Stimulated activated CD8-positive, alpha-beta memory T cell treated with anti-CD3 and anti-CD28 coated beads, Interleukin-15, amount 100 ng/mL, for 4 hours (primary cell): Measurements from ENCODE around the gene ANKFY1.

Experiments used
- DNase-seq, 2 donors: peaks; one replicate each; pipeline ENCODE4 v3.0.0-alpha.2; 2020; ENCODE audit warnings: low read depth in 2 of 2

The ANKFY1 gene

GRCh38 chr17:4178651-4179050 is 85.1 kb downstream of the ANKFY1 start:
- DNase-seq = no peak

DNA sequence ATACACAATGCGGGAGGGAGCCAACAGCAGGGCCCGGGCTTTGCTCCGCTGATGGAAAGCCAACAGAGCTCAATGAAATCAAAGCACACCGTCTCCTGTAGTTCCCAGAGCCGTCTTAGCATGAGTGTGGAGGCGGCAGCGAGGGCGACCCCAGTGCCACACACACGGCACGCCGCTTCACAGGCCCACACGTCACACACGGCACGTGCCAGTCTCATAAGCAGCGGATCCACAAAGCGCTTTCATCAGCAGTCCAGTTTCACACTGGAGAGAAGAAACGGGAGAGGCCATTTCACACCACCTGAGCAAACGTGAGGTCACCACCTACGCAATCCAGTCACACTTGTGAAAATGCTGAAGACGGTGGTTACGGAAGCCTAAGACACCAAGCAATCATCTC is 86.0 kb downstream of the ANKFY1 start:
- DNase-seq = no peak

DNA sequence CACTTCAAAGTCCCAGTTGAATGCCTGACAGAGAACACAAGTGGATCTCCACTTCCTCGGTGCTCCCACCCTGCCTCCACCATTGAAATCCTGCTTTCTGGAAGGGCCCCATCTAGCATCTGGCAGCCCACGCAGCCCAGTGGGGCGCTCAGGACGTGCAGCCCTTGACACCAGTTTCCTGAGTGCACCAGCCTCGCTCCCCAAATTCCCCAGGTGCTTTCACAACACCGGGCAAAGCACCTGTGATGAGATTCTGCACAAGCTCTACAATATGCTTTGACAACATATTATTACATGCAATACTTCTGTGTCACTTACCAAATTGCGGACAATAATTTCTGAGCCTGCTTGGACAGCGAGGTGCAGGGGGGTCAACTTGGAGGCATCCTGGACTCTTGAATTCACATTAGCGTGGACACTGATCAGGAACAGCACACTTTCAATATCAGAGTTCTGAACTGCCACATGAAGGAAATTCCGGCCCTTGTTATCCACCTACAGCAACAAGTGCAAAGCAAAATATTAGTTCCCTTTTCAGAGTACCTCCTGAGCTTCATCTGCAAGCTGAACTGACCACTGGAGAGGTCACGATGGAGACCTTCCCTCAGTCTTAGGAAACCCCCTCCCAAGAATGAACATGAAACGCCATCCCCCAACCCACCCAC is 86.8 kb downstream of the ANKFY1 start:
- DNase-seq = no peak

GRCh38 chr17:4175921-4176807 is 87.6 kb downstream of the ANKFY1 start:
- peak in 1 of 2 donors; percentile 9 for DNase-seq

DNA sequence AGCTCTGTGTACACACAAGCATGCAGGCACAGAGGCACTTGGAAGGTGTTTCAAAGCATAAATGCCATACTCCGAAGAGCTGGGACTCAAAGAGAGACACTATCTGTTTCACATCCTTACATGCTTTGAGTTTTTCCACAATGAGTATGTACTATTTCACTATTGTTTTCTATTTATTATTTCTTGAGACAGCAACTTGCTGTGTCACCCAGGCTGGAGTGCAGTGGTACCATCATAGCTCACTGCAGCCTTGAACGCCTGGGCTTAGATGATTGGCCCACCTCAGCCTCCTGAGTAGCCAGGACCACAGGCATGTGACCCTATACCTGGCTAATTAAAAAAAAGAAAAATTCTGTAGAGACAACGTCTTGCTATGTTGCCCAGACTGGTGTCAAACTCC is 89.2 kb downstream of the ANKFY1 start:
- no peak for DNase-seq

DNA sequence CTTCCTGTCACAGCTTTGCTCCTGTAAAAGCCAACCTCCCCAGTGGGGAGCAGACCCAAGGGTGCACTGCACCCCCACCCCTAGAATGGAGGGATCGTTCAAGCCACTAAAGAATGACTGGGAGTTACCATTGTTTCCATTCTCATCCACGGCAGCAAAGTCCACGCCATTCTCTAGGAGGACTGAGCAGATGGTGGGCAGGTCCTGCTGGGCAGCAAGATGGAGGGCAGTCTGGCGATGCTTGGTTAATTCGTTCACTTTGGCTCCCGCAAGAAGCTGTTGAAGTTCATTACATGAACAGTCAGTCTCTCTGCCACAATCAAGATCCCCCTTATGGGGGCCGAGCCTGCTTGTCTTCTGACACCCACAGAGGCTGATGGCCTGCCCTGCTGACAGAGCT is 90.0 kb downstream of the ANKFY1 start:
- no peak for DNase-seq

DNA sequence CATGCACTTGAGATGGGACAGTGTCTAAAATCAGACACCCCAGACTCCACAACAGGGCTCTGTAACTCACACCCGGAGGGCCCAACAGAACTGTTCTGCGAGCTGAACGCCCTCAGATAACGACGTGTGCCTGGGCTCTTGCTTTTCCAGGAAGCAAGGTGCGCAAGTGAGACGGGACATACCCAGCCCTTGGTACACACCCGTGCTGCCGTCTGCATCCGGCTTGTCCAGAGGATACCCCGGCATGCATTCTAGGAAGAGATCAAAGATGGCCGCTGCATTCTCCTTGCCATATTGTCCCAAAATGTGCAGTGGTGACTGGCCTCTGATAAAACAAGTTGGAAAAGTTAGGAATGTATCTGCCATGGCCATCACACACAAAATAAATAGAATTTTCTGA is 91.4 kb downstream of the ANKFY1 start:
- DNase-seq = no peak

DNA sequence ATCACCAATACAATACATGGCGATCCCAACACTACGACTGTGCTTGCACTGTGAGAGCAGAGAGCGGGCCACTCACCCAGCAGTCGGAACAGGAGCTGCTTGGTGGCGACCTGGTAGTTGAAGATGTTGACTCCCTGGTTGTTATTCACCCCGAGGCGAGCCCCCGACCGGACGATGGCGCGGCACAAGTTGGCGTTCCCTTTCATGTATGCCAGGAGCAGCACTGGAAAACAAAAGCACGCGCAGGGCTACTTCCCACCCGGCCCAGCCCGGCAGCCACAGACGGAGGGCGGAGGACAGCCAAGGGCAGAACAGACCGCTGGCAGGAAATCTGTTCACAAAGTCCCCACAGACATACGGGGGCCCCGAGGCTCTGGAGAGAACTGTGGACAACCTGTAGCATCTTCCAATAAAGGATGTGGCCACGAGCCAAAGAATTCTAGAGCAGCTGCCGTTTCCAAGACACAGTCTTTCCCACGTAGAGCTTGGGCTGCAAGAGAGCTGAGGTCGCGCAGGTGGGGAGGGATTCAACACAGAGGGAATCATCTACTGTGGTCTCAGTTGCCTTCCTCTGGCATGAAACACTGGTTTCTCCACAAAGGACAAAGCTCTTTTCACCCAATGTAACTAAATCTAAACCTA is 93.0 kb downstream of the ANKFY1 start:
- no peak for DNase-seq

- DNase-seq = no peak
Observed at GRCh38 chr17:4167786-4168185, 96.0 kb downstream of the ANKFY1 start.

- DNase-seq = no peak
Observed at GRCh38 chr17:4166419-4166818, 97.4 kb downstream of the ANKFY1 start.

DNA sequence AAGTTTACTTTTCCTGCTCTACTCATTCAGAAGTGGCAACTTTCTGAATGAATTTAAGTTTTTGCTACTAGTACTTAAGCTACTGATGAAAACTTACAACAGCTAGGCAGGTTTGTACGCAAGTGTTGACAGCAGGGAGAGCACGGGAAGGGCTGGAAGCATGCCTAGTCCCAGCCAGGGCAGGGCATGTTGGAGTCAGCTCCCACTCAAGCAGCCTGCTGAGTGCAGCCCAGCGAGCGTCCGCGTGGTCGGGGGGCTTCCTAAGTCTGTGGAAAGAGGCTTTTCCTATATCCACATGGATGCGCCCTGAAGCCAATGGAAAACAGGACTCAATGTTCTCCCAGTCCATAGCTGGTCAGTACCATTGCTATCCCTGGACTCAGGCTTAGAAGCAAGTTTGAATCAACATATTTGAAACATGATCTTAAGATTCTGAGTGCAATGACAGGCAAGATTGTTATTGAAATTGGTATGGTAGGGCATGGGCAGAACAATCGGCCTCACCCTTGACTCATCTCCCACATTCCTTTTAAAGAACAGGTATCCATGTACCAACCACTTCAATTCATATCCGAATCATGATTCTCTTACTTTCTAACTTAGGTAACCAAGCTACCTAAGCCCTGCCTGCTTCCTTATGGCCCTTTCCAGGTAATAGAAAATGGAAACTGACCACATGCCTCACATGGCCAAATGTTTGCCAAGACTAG is 98.3 kb downstream of the ANKFY1 start:
- no peak for DNase-seq

- DNase-seq = no peak
Observed at GRCh38 chr17:4163951-4164350, 99.8 kb downstream of the ANKFY1 start.

DNA sequence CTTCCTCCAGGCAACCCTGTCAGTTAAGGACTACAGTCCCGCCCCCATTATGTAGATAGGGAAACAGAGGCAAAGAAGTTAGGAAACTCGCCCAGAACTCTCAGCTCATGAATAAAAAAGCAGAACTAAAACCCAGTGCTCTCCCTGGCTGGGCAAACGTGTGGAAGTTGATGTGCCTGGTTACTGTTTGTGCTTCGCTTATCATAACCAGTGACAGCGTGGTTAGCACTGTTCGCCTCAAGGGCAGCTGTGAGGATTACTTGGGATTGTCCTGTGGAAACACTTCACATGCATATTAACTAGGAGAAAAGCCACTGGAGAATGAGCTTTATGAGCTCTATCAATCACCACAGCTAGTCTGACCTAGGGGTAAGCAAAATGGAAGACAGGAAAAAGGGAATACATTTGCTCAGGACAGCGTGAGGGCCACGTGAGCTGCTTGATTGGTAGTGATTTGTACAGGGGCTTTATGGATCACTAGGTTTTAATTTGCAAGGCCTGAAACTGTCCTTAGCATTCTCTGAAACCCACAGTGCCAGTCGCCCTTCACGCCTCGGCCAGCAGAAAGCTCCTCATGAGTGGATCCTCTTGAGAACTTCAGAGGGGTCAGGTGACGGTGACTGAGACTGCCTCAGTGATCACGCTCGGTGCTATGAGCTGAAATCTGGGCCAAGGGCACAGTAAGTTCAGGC is 100.9 kb downstream of the ANKFY1 start:
- DNase-seq = no peak

- no peak for DNase-seq
Observed at GRCh38 chr17:4162321-4162720, 101.5 kb downstream of the ANKFY1 start.

- DNase-seq = no peak
Observed at GRCh38 chr17:4161967-4162305, 101.8 kb downstream of the ANKFY1 start.

GRCh38 chr17:4161192-4161966 is 102.4 kb downstream of the ANKFY1 start:
- no peak for DNase-seq

DNA sequence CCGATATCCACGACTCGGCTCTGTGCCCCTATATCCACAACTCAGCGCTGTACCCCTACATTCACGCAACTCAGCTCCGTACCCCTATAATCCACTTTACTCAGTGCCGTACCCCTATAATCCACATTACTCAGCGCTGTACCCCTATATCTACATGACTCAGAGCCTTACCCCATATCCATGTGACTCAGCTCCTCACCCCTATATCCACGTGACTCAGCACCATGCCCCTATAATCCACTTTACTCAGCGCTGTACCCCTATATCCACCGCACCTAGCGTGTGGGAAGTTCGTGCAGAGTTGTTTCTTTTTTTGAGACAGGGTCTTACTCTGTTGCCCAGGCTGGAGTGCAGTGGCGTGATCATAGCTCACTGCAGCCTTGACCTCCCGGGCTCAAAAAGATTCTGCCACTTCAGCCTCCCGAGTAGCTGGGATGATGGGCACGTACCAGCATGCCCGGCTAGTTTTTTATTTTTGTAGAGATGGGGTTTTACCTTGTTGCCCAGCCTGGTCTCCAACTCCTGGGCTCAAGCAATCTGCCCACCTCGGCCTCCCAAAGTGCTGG is 103.4 kb downstream of the ANKFY1 start:
- DNase-seq = no peak

GRCh38 chr17:4159761-4160160 is 104.0 kb downstream of the ANKFY1 start:
- DNase-seq = no peak

- DNase-seq = no peak
Observed at GRCh38 chr17:4157618-4158333, 106.0 kb downstream of the ANKFY1 start.
